Effector CD4-positive, alpha-beta T cell (primary cell): Measurements from ENCODE around the gene TMEM235.

Source experiments
- DNase-seq: peaks from one replicate; pipeline ENCODE4 v3.0.0-alpha.2; 2020

The TMEM235 gene

GRCh38 chr17:78255953-78256706 is 24.7 kb downstream of the TMEM235 start:
- no peak for DNase-seq

GRCh38 chr17:78256707-78257591 is 25.5 kb downstream of the TMEM235 start:
- DNase-seq, result no peak

- no peak for DNase-seq
These were observed 26.4 kb downstream of the TMEM235 start for GRCh38 chr17:78257810-78258322.

DNA sequence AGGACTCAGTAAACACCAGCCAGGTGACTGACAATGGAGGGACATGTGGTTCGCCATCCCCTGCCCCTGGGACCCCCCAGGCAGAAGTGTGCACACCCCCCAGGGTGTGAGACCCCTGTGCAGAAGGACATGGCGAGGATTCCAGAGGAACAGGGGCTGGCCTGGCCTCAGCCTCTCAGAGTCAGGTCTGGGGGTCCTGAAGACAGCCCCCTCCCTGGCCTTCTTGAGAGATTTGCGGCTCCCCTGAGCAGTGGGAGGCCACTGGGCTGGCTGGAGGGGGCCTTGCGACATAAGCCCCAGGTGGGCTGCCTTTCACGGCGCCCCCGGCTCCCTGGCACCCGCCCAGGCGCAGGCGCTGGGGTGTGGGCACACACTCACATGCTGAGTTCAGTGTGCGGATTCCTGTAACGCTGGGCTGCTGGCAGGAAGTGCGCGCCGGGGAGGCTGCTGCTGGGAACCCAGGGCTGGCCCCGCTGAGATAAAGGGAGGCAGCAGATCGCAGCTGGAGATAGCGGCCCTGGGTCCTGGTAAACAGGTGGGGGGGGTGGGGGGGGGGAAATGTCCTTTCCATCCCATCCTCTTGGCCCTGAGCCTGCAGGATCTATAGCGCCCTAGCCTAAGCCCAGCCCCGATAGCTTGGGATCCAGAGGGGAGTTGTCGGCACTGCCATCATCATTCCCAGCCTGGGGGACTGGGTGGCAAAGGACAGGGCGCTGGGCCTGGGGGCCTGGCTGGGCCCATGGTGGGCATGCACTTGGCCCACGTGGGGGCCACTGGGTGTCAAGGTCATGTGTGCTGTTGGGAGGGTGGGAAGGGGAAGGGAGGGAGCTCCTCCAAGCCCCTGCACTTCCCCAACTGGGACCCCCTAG is 27.1 kb downstream of the TMEM235 start:
- peak; percentile 49 for DNase-seq

GRCh38 chr17:78259192-78259554 is 27.7 kb downstream of the TMEM235 start:
- DNase-seq, result no peak

- no peak for DNase-seq
These were observed 31.8 kb downstream of the TMEM235 start for GRCh38 chr17:78263063-78263735.

GRCh38 chr17:78263736-78264340 is 32.4 kb downstream of the TMEM235 start:
- DNase-seq, result no peak

DNA sequence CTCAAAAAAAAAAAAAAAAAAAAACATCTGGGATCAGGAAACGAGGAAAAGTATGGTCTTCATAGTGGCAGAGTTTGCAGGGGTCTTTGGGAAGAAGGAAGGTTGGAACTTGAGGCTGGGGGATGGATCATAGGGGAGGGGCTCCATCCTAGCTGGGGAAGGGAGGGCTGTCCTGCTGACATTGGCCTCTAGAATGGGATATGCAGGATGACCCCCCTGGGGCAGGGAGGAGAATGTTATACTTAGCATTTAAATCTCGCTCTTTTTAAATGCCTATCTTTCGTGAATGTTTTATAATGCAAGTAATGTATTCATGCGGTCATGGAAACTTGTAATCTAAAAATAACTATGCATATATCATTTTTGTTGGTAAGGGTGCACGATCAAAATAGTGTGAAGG is 33.2 kb downstream of the TMEM235 start:
- no peak for DNase-seq

GRCh38 chr17:78265121-78265520 is 33.7 kb downstream of the TMEM235 start:
- DNase-seq, result no peak

GRCh38 chr17:78266231-78266631 is 34.8 kb downstream of the TMEM235 start:
- no peak for DNase-seq

DNA sequence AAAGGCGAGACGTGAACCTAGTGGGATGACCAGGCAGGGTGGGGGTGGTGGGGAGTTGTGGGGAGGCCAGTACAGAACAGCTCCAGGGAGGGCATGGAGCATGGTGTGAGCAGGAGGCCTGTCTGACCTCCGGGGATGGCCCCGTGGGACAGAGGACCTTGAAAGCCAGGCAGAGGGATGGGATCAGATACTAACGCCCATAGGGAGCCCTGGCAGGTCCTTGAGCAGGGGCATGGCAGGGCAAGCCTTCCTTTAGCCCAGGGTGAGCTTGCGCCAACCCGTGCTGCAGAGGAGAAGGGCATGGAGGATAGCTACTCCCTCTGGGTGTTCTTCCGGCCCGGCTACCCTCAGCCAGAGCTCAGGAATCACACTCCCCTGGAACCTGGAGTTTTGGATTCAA is 35.3 kb downstream of the TMEM235 start:
- DNase-seq, result no peak

- no peak for DNase-seq
These were observed 36.0 kb downstream of the TMEM235 start for GRCh38 chr17:78267253-78268073.

DNA sequence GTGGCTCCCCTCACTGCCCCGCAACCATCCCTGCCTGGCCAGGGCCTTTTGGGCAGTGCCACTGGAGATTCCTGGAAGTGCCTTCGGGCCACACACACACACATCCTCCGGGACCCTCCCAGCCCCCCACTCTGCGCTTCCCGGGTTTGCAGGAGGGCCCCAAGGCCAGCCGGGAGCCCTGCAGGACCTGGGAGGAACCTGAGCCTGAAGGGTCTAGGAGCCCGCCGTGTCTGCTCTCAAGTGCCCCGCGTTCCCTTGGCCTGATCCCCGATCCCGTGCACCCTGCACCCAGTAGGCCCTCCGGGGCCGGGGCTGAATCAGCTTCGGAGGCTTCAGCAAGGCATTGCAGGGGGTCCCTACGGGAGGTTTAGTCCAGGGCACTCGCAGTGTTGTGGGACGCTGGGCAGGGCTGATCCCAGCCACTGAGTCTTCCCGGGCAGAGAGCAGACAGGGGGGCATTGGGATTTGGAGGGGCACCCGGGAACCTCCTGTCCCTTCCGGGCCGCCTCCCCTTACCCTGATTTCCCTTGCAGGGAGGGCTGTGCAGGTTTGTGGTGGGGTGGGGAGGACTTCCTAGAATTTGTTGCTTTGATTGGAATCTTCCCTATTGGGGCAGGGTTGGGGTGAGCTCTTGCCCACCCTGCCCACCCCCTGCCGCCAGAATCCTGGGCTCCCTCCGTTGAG is 36.9 kb downstream of the TMEM235 start:
- no peak for DNase-seq

DNA sequence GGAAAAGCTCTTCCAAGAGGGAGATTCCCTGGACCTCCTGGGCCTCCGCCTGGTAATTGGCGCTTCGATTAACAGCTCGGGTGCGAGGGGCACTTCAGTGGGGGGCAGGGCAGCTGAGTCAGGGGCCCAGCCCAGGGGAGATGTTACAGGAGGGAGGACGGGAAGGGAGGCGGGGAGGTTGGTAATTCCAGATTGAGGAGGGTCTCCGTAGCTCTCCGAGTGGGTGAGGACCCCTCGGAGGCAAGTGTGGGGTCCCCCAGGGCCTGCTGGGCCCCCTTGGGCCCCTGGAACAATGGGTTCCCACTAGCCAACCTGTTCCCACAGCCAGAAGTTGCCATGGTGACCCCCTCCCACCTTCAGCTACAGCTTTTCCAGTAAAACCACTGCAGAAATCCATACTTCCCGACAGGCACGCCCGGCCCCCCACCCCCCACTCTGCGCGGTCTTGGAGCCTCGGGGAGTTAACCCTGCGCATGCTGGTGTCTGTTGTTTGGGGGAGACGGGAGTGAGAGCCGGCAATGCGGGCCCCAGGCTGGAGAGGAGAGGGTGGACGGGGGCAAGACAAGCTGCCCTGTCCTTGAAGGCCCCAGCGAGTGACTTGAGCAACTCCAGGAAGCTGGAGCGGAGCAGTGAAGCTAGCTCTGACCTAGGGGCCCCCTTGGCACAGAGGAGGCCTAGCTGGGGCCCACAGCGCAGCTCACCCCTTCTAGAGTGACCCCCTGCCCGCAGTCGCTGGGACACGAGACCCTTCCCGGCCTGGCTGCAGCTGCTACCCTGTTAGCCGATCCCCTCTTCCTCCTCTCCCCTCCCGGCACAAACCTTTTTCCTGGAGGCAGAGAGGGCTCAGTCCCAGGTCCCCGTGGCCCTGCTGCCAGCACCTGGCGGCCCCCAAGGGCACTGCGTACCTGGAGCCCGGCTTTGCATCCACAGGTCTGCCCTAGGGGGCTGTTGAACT is 37.8 kb downstream of the TMEM235 start:
- DNase-seq, result no peak

DNA sequence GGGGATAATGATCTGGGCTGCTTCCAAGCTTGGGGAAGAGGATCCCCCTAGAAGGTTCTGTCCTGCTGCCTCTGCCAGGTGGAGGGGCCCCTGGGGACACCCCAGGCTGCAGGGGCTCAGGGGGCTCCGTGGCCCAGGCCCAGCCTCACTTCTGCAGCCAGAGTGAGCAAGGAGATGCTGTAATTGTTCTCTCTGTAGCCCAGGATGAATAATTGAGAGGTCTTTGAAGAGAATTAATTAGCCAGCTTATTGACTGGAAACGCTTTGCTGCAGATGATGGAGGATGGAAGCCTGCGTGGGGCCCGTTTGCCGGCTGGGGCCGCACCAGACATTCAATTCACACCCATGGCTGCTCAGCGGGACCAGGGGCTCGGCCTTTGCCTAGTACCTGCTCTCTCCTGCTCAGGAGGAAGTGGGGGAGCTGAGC is 38.5 kb downstream of the TMEM235 start:
- DNase-seq, result no peak

- DNase-seq, result no peak
These were observed 40.2 kb downstream of the TMEM235 start for GRCh38 chr17:78271419-78272170.

DNA sequence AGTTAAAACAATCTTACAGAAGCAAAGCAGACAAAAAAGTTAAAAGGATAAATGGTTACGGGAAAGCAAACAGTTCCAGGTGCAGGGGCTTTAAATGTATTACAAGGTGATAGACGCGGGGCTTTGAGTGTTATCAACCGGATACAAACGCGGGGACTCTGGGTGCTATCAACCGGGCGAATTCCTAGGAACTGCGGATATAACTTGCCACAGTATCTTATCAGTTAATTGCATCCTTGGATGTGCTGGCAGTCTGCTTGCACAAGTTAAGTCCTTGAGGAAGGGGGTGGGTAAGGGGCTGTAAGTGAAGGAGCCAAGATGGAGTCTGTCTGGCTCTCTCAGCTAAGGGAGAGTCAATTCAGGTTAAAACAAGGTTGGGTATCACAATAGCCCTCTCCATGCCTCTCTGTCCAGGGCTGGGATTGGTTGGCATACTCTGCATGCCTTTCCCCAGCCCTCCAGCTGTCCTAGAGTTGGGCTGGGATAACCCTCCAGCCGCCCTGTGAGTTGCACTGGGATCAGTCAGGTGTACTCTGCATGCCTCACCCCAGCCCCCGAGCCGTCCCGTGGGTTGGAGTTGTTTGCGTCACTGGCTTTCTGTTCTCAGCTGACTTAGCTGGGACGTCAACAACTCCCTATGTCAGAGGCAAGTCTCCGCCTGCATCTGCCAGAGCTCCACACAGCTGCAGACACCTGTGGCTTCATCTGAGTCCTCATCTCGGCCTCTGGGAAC is 40.9 kb downstream of the TMEM235 start:
- peak; percentile 63 for DNase-seq

DNA sequence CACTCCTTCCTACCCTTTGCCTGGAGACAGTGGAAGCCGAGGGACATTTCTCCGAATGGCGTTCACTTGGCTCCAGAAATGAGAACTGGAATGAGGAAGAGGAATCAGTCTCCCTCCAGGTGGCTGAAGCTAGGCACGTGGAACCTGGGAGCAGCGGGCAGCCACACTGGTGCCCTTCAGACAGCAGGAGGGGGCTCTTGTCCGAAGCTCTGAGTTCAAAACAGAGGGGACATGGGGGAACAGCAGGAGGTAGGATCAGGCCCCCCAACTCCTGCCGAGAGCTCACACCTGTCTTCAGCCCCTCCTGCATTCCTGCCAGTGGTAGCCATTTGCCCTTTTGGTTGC is 41.5 kb downstream of the TMEM235 start:
- no peak for DNase-seq
